Inferior parietal cortex (tissue), 1 donor: Measurements from ENCODE around the gene KRT4.

Experiments
- DNase-seq: peaks from one replicate; pipeline ENCODE4 v3.0.0-alpha.2; 2016; ENCODE audit errors: extremely low spot score

KRT4 gene

GRCh38 chr12:52821826-52822660 lies 8.1 kb upstream of the KRT4 start:
- DNase-seq: no peak

GRCh38 chr12:52821071-52821730 lies 7.3 kb upstream of the KRT4 start:
- DNase-seq: no peak

- DNase-seq: no peak
Observed at GRCh38 chr12:52820521-52820920, 6.6 kb upstream of the KRT4 start.

GRCh38 chr12:52819731-52820510 lies 6.0 kb upstream of the KRT4 start:
- no peak for DNase-seq

GRCh38 chr12:52818887-52819420 lies 5.0 kb upstream of the KRT4 start:
- no peak for DNase-seq

GRCh38 chr12:52818388-52818787 lies 4.5 kb upstream of the KRT4 start:
- no peak for DNase-seq

- DNase-seq: no peak
Observed at GRCh38 chr12:52817699-52818238, 3.9 kb upstream of the KRT4 start.

GRCh38 chr12:52817003-52817698 lies 3.2 kb upstream of the KRT4 start:
- no peak for DNase-seq

- no peak for DNase-seq
Observed at GRCh38 chr12:52815676-52816588, 2.0 kb upstream of the KRT4 start.

- DNase-seq: no peak
Observed at GRCh38 chr12:52815161-52815560, 1.2 kb upstream of the KRT4 start.

- DNase-seq: no peak
Observed at GRCh38 chr12:52814710-52815155, 817 bp upstream of the KRT4 start.

GRCh38 chr12:52813203-52813819 lies 605 bp downstream of the KRT4 start:
- no peak for DNase-seq

- DNase-seq: no peak
Observed at GRCh38 chr12:52812749-52813148, 1.2 kb downstream of the KRT4 start.

GRCh38 chr12:52812073-52812400 lies 1.9 kb downstream of the KRT4 start:
- no peak for DNase-seq

GRCh38 chr12:52811191-52812072 lies 2.5 kb downstream of the KRT4 start:
- no peak for DNase-seq

- DNase-seq: no peak
Observed at GRCh38 chr12:52810554-52810953, 3.4 kb downstream of the KRT4 start.

GRCh38 chr12:52809166-52809565 lies 4.8 kb downstream of the KRT4 start:
- no peak for DNase-seq

GRCh38 chr12:52808573-52809160 lies 5.2 kb downstream of the KRT4 start:
- DNase-seq: no peak
